ENCODE measurements around the gene SUMF1.

The SUMF1 gene

DNA sequence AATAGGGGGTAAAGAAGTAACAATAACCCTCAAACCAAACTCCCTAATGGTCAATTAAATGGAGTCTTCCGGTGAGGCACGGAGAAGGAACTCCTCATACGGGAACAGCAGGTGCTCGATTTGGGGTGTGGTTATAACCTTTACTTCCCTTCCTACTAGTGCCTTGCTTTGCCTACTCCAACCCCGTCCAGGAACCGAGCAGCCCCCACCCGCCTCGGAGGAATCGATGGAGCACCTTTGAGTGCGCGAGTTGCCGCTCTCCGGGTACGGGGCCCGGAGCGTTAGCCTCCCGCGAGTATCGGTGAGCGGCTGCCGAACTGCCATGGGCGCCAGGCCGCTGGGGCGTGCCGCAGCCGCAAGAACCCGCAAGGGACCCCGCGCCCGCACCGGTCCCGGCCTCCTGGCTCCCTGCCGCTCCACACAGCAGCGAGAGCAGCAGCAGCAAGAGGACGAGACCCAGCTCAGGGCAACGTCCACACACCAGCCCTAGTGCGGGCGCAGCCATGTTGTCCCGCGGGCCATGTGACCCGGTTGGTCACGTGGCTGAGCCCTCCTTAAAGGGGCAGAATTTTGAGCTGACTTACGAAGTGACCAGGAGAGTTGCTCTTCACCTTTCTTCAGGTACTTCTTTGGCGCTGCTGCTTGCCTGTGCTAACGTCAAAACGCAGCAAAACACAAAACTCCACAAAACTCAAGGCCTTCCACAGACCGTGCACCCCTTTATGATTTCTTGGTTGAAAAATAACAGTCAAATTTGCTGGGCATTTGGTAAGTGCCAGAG, at the start of gene SUMF1:
Gene SUMF1, minus strand, starts transcription at position 529 of the 781 bp plus-strand sequence. Its CDS starts 24 bp downstream, at position 505.
- DNase-seq (ENCODE audit: low read depth in 2 of 2): peak; percentile 61 to 65

DNA sequence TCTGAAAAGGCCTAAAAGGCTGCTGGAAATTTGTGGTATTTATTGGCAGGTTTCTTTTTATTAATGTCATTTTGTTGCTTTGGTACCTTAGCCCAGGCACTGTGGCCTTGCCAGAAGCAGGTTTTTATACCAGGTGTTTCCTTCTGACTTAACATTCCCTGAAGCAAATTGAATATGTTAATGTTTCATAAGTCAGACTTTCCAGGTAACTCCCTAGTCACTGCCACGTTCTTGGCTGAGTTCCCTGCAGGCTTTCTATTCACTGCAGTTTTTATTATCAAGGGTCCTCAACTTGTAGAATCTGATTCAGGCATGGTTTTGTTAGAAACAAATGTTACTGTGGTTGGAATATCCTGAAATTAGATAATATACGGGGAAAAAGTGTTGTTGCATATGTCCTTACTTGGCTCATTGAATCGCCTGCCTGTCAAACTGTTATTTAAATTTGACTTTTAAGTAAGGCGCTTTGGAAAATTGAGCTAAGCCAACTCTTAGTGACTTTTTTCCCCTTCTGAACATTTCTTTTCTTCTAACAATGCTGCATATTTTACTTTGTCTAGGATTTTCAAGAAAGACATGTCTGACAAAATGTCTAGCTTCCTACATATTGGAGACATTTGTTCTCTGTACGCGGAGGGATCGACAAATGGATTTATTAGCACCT, 49.0 kb upstream of the SUMF1 start:
- no peak for DNase-seq (ENCODE audit: low read depth in 2 of 2)

DNA sequence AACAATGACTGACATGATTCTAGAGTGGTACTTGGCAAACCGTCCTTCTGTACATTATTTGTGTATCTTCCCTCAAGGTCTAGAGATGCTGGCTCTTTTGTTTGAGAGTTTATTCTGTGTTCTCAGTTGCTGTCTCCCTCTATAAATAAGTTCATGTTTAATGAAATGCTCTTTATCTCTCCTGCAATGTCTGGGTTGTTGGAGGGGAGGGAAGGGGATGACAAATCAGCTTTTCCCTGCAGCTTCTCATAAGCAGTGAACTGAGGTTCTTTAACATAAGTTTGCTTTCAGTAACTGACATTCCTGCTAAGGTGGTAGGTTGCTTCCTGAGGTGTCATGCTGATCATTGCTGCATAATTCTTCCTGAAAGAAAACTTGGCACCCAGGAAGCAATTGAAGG, 47.8 kb upstream of the SUMF1 start:
- no peak for DNase-seq (ENCODE audit: low read depth in 2 of 2)

DNA sequence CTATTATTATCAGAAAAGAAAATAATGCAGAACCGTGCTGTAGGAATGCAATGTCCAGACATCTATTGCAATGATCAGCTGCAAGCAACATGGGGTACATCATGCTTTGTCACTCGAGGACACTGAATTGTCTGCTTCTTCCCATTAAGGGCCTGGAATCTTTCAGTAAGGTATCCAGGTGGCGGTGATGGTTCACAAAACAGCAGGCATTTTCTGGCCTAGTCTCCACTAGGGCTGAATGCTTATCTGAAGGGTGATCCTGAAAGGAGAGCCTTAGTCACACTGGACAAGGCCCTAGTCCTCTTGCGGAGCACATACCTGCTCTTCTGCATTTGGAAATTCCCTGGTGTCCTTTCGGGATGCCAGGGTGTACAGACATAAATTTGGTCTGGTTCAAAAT, 47.3 kb upstream of the SUMF1 start:
- DNase-seq (ENCODE audit: low read depth in 2 of 2): no peak

DNA sequence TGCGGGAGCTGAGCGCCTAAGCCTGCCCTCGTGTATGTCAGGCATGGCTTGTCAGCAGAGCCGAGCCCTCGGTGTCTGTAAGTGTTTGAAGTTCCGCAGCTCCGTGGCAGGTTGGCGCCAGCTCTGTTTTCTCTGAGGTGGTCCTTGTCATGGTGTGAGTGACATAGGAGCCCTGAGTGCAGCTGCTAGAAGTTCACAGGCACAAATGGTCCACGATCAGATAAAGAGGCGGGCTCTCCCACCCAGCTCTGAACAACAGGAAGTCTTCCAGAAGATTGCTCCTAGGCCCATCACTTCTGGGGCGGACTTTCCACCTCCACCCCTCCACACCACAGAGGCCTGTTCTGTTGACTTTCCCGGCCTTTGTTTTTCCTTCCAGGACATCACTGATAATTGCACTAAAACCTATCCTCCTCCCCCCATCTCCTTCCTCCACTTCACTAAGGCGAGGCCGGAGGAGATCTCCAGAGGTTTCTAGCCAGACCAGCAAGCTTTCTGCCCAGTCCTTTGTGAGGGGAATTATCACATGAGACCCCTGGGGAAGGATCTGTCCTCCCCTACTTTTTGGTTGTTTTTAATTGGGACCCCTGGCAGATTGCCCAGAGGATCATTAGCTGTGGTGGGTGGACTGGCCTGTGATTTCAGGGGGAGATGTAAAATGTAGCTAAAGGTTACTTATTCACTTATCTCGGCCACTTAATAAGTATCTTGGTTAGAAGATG, 46.0 kb upstream of the SUMF1 start:
- DNase-seq (ENCODE audit: low read depth in 2 of 2): no peak

DNA sequence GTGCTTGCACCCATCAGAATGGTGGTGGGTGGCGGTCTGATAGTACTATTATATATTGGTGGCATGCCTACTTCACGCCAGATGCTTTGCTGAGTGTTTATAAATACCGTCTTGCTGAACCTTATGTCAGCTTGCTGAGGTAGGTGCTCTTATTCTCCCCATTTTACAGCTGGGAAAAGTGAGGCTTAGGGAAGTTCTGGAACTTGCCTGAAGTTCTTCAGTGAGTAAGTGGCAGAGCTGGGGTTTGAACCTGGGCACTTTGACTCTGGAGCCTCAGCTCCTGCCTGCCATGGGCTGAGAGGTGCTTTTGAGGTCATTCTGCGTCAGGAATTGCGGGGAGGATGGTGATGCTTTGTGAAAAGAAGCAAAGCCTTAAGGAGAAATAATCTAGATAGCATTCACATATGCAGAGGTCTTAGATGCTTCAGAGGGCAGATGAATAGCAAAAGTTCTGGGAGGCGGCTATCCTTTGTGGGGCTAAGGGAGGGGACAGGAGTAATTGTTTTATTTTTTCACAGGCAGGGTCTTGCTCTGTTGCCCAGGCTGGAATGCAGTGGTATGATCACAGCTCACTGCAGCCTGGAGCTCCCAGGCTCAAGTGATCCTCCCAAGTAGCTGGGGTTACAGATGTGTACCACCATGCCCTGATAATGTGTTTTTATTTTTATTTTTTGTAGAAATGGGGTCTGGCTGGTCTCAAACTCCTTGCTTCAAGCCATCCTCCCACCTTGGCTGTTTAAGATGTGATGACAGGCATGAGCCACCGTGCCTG, 44.6 kb upstream of the SUMF1 start:
- no peak for DNase-seq (ENCODE audit: low read depth in 2 of 2)

DNA sequence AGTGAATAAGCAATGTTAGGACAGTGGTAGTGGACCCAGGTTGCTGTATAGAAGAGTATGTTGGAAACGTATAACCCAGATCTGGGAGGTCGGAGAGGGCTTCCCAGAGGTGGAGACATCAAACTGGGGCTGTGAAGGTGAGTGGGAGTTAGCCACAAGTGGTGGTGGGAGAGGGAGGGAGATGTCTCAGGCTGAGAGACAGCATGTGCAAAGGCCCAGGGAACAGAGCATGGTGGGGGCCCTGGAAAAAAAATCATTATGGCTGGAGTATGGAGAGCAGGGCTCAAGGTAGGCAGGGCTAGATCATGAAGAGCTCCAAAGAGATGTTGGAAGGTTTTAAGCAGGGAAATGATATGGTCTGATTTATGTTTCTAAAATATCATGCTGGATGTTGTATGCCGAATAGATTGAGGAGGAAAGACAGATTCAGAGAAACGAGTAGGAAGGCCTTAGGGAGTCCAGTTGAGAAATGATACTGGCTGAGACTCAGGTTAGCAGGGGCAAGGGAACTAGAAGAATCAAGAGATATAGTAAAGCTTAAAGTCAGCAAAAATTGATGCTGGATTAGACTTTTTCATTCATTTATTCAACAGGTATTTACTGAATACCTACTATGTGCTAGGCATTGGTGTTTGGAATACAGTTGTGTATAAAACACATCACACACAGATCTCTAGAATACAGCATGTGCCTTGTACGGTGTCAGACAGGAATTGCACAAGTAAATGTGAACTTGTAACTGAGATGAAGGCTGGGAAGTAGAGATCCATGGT, 43.1 kb upstream of the SUMF1 start:
- DNase-seq (ENCODE audit: low read depth in 2 of 2): no peak

DNA sequence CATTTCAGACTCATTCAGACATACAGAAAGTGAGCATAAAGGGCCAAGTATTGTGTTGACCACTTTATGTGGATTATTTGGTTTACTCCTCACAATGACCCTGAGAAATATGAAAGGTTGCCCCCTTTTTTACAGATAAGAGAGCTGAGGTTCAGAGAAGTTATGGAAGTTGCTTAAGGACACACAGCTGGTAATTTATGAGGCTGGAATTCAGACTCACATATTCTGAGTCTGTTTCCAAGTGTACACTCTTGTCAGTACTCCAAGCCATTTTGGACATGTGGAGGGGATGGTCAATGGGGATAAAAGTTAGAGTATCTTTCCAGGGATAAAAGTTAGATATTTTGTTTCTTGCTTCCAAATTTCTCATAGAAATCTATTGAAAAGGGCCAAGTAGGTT, 42.0 kb upstream of the SUMF1 start:
- DNase-seq (ENCODE audit: low read depth in 2 of 2): no peak

DNA sequence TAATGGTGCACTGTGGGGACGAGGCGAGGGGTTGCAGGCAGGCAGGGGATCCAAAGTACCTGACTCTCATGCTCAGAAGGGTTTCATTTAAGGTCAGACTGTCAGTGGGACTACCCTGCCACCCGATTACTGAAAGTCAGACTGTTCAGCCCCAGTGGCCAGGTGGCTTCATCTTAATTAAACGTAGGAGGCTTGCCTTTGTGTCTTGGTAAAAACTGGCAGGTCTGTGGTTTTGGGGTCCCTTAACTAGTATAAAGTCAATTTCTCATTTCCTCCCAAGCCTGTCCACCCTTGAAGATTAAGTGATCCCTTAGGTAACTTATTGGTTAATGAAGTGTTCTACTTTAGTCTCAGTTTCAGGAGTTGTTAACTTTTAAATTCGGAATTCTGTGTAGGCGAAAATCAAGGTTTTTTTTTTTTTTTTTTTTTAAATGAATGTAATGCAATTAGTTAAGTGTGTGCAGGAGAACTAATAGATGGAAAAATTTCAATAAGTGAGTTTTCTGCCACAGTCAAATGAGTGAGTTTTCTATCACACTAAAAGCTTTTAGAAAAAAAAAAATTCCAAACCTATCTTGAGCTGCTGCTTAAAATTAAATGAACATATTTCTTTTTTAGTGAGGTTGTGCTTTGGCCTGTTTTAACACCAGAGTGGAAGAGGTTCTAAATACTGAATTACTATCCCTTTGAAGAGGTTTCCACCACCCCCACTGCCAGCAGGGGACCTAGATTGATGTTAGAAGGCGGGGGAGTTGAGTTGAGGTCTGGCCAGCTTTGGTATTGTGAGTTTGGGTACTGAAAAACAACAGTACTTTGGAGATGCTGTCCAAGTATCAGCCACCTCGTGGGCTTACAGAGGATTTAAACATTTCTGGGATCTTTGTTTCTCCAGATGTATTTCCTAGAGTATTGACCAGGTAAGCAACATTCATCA, 41.2 kb upstream of the SUMF1 start:
- no peak for DNase-seq (ENCODE audit: low read depth in 2 of 2)

DNA sequence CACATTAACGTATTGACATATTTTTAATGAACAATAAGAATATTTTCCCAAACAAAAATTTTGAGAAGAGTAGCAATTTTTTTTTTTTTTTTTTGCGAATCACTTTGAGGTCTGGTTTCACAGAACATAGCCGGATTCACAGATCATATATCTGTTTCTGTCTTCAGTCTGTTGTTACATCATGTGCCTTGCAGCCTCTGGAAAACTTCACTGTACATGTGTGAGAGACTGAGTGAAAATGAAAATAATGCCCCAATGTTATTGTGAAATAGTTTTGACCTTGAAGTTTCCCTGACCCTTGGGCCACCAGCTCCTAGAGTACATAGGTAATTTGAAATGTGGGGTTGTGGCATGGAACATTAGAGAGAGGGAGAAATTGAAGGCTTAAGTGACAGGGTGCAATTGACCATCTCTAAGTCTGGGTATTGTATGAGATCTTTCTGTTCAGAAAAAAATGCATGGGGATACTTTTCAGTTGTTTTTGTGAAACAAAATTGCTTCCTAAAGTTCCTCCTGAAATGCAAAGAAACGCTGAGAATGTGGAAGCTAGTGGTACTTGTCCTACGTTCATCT, 40.0 kb upstream of the SUMF1 start:
- DNase-seq (ENCODE audit: low read depth in 2 of 2): no peak

DNA sequence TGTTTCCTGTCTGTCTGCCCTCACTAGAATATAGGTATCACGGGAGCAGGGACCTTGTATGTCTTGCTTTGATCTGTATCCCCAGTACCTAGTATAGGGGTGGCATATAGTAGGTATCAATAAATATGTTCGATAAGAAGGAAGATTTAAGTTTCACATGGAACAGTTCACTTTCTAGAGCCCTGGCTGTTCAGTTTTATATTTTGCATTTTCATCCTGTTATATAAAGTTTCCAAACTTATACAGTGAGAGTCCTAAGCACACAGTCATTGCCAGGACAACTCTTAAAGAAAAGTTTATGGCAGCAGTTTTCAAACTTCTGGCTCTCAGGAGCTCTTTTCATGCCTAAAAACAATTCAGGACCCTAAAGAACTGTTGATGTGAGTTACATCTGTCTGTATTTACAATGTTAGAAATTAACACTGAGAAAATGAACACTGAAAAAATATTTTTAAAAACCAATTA, 39.5 kb upstream of the SUMF1 start:
- DNase-seq (ENCODE audit: low read depth in 2 of 2): no peak

DNA sequence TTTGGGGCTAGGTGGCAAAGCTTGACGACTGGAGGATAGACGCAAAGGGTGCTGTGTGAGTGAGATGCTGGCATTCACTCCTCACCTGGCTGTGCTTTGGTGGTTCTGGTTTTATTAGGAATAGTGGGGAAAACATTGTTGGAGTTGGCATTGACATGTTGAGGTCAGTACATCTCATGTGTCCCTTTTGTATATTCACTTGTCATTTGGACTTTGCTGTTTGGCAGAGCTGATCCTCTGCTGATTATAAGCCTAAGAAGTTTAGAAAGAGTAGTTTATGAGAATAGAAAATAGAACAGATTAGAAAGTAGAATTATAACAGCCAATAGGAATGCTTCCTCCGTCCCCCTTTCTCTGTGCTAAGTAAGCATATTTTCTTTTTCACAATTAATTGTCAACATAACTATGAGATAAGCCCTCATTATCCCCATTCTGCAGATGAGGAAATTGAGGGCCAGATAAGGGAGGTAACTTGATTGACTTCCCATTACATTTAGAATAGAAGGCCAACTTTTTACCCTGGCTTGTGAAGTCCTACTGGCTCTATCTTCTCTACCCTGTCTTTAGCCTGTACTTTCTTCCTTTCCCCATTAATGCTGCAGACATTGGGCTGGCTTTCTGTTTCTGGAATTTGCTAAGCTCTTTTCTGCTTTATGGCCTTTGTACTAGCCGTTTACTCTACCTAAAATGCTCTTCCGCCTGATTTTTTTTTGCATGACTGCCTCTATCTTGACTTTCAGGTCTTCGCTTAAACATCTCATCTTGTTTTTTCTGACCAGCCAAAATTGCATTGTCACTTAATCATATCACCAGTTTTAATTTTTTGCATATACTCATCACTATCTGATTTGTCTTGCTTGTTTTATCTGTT, 38.9 kb upstream of the SUMF1 start:
- DNase-seq (ENCODE audit: low read depth in 2 of 2): no peak

DNA sequence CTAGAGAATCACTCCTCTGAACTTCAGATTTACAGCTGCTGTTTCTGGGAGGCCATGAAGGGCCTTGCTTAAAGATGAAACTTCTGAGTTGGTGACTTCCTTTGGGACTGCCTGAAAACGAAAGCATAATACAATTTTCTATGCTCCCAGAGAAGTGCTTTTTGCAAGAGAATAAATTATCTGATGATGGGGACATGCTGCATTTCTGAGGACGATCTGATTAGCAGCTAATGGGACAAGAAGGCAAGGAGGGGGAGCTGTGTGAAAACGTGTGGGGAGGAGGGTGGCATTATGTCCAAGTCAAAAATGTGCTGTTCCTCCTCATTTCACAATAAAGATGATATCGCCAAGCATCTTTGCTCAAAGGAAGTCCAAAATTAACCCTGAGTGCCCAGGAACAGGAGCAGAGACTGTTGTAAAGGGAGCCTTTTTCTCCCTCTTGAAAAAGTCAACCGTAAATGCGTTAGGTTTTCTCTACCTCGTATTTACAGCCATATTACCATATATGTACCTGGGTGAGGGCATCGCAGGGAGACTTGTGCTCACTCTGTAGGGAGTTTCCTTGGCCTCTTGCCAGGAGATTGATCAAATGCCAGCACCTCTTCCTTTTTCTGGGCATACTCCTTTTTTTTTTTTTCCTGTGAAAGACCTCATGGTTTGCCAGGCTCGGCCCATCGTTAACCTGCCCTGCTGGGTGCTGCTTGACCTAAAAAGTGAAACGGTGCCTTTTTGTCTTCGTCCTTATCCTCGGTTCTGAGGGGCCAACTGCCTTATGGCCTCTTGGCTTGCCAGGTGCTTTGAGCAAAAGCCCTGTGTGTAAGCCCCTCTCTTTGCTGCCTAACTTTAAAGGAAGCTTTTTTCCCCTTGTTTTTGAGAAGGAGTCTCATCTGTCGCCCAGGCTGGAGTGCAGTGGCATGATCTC, 37.5 kb upstream of the SUMF1 start:
- DNase-seq (ENCODE audit: low read depth in 2 of 2): no peak

DNA sequence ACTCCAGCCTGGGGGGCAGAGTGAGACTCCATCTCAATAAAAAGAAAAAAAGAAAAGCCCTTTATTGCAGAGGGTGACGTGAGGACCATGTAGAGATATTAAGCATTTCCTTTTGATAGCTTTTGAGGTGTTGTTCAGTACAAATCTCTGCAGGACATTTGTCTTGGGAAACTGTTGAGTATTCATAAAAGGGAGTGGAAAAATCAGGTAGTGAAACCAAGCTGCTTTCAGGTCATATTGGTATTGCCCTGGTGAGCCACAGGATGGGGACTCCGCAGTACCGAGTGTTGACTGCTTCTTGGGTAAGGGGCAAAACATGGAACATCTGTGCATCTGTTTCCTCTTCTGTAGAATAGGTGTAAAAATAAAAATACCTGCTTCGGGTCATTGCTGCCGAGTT, 36.0 kb upstream of the SUMF1 start:
- DNase-seq (ENCODE audit: low read depth in 2 of 2): no peak

DNA sequence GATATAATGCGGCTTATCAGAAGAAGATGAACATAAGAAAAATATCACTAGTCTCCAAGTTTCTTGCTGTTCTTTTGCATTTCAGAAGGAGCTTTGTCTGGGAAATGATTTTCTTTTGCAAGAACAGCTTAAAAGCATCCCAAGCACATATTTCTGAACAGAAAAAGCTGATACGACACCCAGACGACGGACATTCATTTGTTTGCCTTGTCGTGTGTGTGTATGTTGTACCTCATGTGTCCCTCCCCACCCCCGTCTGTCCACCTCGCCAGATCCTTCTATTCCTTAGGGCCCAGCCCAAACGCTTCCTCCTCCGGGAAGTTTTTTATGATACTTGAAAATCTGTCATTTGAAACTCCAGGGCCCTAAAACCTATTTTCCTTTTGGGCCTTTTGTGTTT, 34.9 kb upstream of the SUMF1 start:
- DNase-seq (ENCODE audit: low read depth in 2 of 2): no peak

DNA sequence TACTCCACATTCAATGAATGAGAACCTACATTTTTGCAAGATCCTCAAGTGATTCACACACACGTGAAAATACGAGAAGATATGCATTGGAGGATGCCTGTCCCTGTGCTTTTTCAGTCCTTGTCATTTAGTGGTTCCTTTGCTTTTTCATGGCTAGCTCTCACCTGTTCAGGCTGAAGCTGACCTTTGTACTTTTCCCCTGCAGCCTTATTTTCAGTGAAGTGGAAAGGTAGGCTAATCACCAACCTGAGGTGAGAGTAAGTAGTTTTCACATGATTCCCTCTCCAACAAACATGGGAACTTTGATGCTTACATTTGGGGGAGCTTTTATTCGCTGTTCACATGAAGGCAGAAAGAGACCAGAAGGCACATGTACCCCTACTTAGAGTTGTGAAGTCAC, 34.4 kb upstream of the SUMF1 start:
- DNase-seq (ENCODE audit: low read depth in 2 of 2): no peak

DNA sequence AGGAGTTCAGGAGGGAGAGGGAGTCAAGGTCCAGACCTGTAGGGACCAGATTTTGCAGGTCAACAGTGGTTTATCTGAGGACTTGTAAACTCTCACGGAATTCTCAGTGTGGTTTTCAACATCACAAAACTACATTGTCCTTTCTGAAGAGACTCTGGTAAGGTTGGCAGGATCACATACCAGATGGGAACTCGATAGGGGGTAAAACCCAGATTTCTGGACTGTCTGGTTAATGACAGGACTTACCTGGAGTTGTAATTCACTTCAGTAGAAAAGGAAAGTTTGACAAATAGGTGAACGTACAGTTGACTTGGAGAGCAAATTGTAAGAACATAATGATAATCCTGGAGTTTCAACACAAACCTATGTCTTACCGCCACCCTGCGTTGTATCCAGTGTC, 31.4 kb upstream of the SUMF1 start:
- DNase-seq (ENCODE audit: low read depth in 2 of 2): no peak
